GM21825 (cell line): ENCODE data around the gene GMPR2.
A peak's percentile ranks its signal among the peaks of the same experiment; 100 is the strongest.
"Not testable (repeated sequence)": the region's sequence is repeated elsewhere in the genome, so short reads cannot be mapped to it uniquely, and the experiment has no call there.

Experiments
- ATAC-seq: cut with Tn5 transposase; IDR thresholded peaks from one replicate; pipeline ENCODE4 v1.9.1; 2021; ENCODE audit warnings: mild to moderate bottlenecking, moderate library complexity; ENCODE audit not compliant: unreplicated experiment

The GMPR2 gene

DNA sequence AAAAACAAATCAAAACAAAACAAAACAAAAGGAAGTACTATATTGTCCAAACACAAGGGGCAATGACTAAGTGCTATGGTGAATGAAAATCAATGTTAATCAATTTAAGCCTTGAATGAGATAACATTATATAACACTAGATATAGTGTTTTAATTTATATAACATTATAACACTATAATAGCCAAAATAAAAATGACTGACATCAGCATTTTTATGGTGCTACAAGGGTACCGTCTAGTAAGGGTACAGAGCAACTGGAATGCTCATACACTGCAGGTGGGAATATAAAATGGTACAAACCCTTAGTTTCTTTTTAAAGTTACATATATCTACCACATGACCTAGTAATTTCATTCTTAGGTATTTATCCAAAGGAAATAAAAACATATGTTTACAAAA lies 6.3 kb upstream of the GMPR2 start:
- no peak for ATAC-seq

DNA sequence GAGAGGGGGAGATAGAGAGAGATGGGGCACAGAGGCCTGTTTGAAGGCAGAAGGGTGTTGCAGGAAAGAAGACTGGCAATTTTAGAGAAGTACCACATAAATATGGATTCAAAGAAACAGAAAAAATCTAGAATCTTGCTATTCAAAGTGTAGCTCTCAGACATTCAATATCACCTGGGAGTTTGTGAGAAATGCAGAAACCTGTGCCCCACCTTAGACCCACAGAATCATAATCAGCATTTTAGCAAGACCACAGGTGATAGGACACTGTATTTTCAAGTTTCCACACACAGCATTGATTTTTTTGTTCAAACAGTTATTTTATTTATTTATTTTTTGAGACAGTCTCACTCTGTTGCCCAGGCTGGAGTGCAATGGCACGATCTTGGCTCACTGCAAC lies 3.8 kb upstream of the GMPR2 start:
- no peak for ATAC-seq

DNA sequence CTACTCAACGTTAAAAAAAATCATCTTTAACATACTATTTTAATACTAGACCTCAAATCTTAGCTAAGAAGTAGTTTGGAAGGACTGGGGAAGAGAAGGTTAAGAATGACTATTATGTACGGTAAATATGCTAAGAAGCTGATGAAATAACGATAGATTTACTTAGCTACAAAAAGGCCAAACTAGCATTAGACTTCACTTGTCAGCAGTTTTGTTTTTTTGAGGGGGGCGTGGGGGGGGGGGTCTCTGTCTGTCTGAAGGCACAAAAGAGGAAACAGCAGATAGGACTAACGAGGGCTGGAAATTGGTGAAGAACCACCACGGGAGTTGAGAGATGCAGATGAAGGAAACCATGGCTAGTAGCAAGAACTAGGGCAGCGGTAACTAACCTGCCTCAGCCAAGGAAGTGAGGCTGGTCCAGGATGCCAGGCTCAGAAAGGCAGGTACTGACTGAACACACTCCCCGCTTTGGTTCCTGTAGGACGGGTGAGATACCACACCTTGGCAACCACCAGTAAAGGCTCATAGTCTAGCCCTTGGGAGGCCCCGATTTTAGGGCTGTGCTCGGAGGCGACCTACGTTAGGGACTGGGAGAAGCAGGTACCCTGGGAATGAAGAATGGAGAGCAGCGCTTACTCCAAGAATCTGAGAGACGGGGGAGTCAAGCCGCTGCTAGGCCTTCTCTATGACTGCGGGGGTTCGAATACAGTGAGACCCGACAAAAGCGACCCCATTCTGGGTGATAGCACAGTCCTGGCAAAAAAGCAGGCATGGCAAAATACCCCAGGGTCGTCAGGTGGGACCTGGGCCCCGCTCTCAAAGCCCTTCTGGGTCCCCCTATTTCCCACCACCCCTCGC lies 1.2 kb upstream of the GMPR2 start:
- peak; percentile 17 for ATAC-seq

DNA sequence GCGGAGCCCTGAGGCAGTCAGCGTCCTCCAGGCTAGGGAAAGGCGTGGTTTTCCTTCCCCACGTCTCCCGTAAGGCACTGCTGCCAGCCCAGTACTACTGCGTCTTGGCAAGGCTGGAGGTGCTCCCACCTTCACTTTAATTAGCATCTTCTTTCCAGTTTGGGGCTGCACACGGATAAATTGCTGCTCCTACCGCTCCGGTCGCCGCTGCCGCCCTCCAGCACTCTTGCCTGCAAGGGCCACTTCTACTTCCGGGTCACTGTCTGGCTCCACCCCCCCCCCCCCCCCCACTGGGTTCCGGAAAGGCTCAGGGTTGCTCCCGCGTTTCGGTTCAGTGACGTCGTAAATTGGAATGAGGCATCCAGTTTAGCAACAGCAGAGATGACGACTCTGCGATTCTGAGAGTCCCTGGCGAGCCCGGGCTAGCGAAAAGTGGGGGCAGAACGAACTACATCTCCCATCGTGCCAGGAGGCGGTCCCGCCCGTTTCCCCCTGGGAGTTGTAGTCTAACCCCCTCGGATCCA lies 546 bp upstream of the GMPR2 start, which contains the start of gene NEDD8:
TSS of gene NEDD8 (minus strand) at position 247 of the 524 bp plus-strand sequence. CDS start at position 147, 100 bp downstream.
- ATAC-seq = peak; percentile 71

DNA sequence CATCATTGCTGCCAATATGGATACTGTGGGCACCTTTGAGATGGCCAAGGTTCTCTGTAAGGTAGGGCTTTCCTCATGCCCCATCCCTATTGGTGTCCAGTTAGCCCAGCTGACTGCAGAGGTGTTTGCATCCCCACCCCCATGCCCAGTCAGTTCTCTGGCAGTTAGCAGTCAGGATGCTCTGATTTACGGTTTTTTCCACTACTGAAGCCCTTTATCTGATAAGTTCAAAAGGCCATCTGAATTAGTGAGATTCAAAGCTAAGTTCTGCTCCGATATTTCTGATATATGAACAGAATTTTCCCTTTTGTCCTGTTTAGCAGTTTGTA lies 773 bp downstream of the GMPR2 start:
- ATAC-seq = no peak

DNA sequence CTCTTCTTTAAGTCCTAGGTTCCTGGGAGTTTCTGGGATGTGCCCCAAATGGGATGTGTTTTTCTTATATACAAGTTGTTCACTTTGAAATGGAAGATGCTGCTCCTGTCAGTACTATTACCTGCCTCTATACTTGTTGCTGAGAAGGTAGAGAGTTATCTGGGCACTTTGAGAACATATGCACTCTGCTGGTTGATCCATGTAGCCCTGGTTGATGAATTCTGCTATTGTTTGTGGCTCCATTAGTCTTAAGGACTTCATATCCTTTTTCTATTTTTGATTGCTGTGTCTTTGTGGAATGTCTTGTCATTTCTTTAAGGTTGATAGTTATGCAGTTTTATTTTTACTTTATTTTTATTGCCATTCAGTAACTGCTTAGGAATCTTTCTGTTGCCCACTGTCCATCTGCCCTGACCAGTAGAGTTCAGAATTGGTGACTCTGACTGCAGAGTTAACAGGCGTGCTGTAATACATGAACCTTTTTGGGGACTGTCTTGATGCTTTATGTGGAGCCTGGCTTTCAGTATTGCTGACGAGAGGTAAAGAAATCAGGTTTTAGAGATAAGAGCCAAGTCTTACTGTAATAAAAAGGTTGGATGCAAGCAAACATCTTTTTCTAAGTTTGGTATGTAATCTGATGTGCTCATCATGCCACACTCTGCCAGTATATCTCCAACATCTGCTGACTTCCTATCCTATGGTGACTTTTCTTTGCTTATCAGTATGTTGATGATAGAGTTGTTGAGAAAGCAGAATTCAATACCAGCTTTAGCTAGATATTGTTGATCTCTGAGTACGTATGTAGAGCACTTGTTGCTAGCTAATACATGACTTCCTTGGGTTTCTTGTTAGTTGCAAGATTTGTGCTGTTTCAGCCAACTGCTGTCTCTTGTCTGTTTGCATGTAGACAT lies 1.6 kb downstream of the GMPR2 start:
- ATAC-seq = no peak

DNA sequence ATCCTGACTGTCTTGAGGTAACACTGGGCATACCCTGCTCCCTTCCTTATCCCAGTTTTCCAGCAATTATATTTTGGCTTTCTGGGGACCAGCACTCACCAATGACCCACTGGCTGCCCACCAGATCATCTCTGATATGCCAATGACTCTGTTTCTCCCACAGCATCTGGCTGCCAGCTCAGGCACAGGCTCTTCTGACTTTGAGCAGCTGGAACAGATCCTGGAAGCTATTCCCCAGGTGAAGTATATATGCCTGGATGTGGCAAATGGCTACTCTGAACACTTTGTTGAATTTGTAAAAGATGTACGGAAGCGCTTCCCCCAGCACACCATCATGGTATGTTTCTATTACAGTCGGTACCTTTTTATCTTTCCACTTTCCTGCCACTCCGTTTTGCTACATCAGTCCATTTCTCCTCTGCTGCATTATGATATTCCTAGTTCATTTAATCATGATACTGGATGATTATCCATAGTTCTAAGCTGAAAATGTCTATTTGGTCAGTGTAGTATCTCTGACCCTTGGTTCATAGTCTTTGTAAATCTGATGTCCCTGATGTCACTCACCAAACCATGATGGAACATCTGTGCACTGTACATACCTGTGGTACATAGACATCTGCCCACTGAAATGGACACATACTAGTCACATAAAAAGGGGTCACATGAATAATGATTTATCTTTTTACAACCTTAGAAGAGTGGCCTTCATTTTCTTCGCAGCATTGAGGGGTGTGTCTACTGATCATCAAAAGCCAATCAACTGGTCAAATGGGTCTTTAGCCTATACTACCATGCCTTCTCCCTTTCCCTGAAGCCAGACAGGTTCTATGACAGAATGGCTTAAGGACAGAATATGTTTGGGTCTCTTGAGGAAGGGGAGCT lies 3.3 kb downstream of the GMPR2 start:
- ATAC-seq = no peak

DNA sequence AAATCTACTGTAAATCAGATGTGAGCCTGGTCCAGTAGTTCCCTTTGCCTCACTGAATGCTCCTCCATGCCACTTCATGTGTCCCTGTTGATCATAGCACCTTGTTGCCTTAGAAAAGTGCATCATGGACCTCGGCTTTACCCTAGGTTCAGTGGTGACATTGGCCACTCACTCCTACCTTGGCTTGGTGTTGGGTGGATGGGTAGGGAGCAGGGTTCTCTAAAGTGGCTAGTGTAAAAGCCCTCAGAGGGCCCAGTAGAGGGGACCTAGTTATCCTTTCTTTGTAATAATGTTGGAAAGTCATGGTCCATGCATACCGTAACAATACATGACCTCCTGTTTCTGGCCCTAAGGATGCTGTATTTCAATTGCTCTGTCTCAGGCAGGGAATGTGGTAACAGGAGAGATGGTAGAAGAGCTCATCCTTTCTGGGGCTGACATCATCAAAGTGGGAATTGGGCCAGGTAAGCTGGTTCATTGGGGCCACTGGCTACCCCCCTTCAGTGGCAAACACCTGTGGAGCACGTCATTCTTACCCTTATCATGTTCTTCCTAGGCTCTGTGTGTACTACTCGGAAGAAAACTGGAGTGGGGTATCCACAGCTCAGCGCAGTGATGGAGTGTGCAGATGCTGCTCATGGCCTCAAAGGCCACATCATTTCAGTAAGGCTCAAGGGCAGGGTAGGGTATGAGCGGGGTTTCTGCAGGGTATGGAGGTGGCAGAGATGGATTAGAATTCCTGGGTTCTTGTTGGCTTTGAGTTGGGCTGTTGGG lies 4.1 kb downstream of the GMPR2 start:
- ATAC-seq = no peak

DNA sequence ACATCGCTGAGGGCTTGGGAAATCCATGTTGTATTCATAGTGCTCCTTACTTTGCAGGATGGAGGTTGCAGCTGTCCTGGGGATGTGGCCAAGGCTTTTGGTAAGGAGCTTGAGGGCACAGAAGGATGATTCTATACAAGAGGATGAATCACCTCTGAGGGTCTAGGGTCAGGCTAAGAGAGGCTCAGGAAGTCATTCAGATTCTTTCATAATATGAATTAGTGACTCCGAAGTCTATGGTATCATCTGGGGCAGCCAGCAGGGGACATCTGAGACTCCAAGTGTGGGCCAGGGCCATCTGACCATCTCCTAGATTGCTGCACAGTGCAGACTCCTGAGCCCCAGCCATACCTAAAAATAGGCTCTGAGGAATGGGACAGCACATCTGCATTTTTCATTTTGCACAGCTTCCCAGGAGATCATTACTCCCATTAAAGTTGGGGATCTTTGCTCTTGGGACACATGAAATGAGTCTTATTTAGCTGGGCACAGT lies 4.8 kb downstream of the GMPR2 start:
- ATAC-seq = no peak

DNA sequence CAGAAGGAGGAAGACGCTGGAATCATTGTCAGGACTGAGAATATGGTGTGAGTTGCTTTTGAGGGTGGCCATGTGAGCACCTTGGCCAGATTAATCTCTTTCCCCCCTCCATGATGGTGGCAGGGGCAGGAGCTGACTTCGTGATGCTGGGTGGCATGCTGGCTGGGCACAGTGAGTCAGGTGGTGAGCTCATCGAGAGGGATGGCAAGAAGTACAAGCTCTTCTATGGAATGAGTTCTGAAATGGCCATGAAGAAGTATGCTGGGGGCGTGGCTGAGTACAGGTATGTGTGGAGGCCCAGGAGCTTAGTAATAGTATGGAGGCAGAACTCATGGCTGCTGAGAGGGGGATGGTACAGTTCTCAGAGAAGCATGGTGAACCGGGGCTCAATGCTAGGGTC lies 5.4 kb downstream of the GMPR2 start:
- ATAC-seq = no peak

DNA sequence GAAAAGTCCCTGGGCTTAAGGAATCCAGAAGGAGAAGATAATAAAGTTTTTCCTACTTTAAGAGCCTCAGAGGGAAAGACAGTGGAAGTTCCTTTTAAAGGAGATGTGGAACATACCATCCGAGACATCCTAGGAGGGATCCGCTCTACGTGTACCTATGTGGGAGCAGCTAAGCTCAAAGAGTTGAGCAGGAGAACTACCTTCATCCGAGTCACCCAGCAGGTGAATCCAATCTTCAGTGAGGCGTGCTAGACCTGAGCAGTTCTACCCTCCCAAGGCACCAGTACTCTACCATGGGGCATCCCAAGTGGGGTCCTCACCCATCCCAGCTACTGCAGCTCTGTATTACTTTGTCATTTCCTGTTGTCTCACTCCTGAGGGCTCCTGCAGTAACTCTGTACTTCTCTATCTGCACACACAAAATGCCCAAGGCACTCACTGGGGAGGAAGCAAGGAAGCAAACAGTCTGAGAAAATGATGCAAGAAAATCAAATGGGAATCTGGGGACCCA lies 5.9 kb downstream of the GMPR2 start:
- no peak for ATAC-seq

DNA sequence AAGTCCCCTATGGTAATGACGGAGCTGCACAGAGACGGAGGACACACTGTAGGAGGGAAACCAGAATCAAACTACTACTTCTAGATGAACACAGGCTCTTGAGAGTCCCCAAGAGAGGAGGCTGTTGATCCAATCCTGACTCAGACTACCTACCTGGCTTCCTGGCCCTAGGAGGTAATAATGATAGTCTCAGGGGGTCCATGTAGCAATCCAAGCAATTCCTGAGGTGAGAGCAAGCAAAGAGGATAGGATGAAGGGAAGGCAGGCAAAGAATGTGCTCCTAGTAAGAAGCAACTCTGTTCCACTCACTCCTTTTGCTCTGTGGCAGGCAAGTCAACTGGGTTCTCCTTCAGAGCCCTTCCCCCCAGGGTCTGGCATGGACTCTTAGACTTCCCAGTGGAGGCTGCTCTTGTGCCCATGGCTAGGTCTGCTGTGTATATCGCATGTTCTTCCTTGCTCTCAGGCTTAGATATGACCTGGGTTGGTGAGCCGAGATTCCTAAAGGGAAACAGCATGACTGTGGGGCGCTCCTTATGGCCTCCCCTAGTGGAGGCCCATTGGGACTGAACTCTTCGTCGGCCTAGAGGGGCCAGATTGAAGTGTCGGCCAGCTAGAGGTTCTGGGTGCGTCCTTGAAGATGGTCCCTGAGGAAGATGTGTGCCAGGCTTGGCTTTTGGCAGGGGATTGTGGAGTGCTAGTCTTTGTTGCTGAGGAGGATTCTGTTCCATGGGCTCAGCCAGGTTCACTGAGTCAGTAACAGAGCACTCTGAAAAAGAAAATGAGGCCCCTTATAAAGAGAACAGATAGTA lies 7.6 kb downstream of the GMPR2 start:
- no peak for ATAC-seq

DNA sequence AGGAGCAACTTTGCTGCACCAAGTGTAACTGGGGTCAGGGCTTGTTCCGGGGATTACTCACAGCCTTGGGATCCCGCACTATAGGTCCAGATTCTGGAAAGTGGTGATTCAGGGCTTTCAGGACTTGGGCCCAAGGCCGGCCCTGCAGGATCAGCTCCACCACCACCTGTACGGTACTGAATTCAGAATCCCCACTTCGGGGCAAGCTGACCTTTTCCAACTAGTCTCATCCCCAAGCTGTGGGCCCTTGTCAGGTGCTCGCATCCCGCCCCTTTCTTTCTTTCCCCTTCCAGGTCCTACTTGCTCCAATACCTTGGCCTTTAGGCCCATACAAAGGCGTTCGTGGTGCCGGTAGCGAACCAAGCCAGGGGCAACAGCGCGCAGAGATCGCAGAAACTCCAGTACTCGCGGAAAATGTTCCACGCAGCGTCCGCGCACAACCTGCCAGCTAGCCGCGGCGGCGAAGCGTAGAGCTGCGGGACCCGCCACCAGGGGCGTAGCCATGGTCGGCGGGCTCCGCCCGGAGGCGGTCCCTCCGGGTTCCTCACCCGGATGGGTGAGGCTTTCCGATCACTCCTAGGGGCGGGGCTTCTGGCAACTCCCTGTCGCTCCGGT lies 9.2 kb downstream of the GMPR2 start:
- ATAC-seq = peak; percentile 74

DNA sequence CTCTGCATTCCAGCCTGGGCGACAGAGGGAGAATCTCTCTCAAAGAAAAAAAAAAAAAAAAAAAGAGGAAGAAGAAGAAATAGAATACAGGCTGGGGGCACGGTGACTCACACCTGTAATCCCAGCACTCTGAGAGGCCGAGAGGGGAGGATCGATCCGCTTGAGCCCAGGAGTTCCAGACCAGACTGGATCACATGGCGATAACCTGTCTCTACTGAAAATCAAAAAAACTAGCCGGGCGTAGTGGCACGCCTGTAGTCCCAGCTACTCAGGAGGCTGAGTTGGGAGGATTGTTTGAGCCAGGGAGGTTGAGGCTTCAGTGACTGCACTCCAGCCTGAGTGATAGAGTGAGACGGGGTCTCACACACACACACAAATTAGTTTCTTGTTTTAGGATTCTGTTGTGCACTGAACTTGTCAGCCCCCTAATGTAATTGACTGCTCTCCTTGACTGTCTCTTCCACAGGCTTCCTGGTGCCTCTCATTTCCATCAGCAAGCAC lies 10.7 kb downstream of the GMPR2 start:
- no peak for ATAC-seq

DNA sequence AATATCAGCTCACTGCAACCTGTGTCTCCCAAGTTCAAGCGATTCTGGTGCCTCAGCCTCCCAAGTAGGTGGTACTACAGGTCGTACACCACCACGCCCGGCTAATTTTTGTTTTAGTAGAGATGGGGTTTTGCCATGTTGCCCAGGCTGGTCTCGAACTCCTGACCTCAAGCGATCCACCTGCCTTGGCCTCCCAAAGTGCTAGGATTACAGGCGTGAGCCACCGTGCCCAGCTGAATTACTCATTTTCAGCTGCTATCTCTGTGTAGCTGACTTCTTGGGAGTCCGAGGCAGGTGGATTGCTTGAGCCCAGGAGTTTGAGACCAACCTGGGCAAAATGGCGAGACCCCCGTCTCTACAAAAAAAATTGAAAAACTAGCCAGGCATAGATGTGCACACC lies 12.6 kb downstream of the GMPR2 start:
- ATAC-seq = not testable (repeated sequence)

DNA sequence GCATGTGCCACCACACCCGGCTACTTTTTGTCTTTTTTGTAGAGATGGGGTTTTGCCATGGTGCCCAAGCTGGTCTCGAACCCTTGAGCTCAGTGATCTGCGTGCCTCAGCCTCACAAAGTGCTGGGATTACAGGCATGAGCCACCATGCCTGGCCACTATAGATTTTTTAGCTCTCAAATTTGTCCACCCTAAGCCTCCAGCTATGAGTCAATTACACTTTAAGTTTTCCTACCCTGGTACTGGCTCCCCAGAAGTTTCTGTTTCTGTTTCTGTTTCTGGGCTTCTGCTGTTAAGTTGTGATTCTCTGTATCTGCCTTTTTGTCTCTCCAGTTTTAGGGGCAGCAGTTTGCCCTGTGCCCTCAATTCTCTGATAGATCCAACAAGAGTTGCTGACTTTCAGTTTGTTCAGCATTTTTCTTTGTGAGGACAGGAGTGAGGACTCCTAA lies 14.1 kb downstream of the GMPR2 start:
- ATAC-seq = no peak

DNA sequence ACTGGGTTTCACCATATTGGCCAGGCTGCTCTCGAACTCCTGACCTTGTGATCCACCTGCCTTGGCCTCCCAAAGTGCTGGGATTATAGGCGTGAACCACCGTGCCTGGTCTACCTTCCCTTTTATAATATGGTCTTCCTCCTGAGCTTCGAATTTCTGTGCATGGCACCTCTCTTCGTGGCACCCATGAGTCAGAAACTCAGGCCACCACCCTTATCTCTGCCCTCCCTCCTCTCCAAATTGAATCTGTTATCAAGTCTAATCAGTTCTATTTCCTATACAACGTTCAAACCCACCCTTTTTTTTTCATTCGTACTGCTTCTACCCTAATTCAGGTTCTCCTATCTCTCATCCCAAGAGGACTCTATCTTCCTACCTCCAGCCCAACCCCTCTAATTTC lies 14.7 kb downstream of the GMPR2 start:
- ATAC-seq = no peak
